Tibial nerve (tissue), 4 donors: Measurements from ENCODE around the gene PNPLA3. TPM values are rescaled to one million over a fixed set of nuclear protein-coding genes. Genes with fewer than 3 reads are reported as not detected.

Source experiments
- DNase-seq, 2 donors: peaks; one replicate each; pipeline ENCODE4 v3.0.0-alpha.2; 2019; ENCODE audit warnings: low spot score in 2 of 2
- H3K27ac ChIP-seq, 4 donors: fragments of 200-600 bp; sonication (generic) in 3 of 4; one replicate each; pipeline ENCODE4 v1.5.1; 2017 to 2019; ENCODE audit warnings: mild to moderate bottlenecking in 1 of 4
- H3K27me3 ChIP-seq, 2 donors: fragments of 200-600 bp; sonication (generic) in 1 of 2; one replicate each; pipeline versions ENCODE4 v1.5.1 to v1.6.0; 2017 to 2019
- H3K36me3 ChIP-seq, 3 donors: fragments of 200-600 bp; sonication (generic); one replicate each; pipeline ENCODE4 v1.5.1; 2018 to 2019
- H3K4me1 ChIP-seq, 4 donors: fragments of 200-600 bp; sonication (generic) in 3 of 4; one replicate each; pipeline ENCODE4 v1.5.1; 2017 to 2019
- H3K4me3 ChIP-seq, 4 donors: fragments of 200-600 bp; sonication (generic) in 3 of 4; one replicate each; pipeline ENCODE4 v1.5.1; 2017 to 2019; ENCODE audit warnings: mild to moderate bottlenecking in 1 of 4, moderate library complexity in 1 of 4
- H3K9me3 ChIP-seq, 4 donors: fragments of 200-600 bp; sonication (generic) in 3 of 4; one replicate each; pipeline ENCODE4 v1.5.1; 2017 to 2019
- EP300 ChIP-seq, 2 donors: sonication (generic); formaldehyde crosslinking; IDR thresholded peaks; one replicate each; pipeline ENCODE4 v1.6.1; 2017; ENCODE audit warnings: antibody characterized with exemption in 2 of 2, mild to moderate bottlenecking in 1 of 2
- POLR2A ChIP-seq, 2 donors: fragments of 450-650 bp; IDR thresholded peaks; one replicate each; pipeline ENCODE4 v1.6.1; 2017; ENCODE audit warnings: antibody characterized with exemption in 2 of 2, mild to moderate bottlenecking in 2 of 2, moderate library complexity in 2 of 2
- WGBS, 2 donors: methylation state at CpG; one replicate each; pipeline ENCODE4 v1.1.5; 2018; 5-methylcytosine and 5-hydroxymethylcytosine counted together
- total RNA-seq, 4 donors: library from RNA; depleted of rRNA; stranded (reverse); fragments of >200 nt; gene quantifications; one replicate each; pipeline ENCODE4 v1.1.0, GENCODE V29; 2016
- TF ChIP-seq, protein P1 (sequence below), 5 experiments: fragments of 200-600 bp in 3 of 5; fragments of 450-650 bp in 2 of 5; sonication (generic) in 3 of 5; IDR thresholded peaks; one replicate each; pipeline ENCODE4 v1.5.1; 2016 to 2019; ENCODE audit warnings: antibody characterized with exemption in 5 of 5, mild to moderate bottlenecking in 3 of 5, moderate library complexity in 2 of 5

The PNPLA3 gene
- total RNA-seq, 4 donors from 2014 or later = 0.44 to 9.3 (median 1.1) TPM

- WGBS, 2 donors = 86 to 91% methylated on average over 8 of the region's 8 CpGs
- H3K36me3 ChIP-seq = peaks cover 3 to 99% (median 45%) of the 10 kb centered on the region in 3 donors
- no peak for DNase-seq
These were observed 46.6 kb downstream of the PNPLA3 start for GRCh38 chr22:43969989-43970755.

DNA sequence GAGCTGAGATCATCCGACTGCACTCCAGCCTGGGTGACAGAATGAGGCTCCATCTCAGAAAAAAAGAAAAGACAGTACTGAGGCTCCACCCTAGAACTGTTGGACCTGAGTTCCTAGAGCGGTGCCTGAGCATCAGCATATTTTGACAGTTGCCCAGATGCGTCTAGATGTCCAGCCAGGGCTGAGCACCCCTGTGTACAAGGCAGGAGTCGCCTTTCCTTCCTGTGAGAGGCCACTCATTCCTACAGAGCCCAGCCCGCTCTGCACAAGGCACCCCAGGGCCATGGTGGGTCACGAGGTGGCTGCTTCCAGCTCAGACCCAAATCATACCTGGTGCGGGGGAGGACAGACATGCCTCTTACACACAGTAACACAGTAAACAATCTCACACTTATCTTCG is 47.5 kb downstream of the PNPLA3 start:
- no peaks in the 10 kb centered on the region for H3K4me1 ChIP-seq
- H3K36me3 ChIP-seq = peaks cover 3 to 99% (median 50%) of the 10 kb centered on the region in 3 donors
- no peak for DNase-seq
- no peak for TF ChIP-seq POLR2A (IDR thresholded peaks at IDR 0.05)
- TF ChIP-seq EP300 (IDR thresholded peaks at IDR 0.05) = no peak
- TF ChIP-seq, protein P1, sequence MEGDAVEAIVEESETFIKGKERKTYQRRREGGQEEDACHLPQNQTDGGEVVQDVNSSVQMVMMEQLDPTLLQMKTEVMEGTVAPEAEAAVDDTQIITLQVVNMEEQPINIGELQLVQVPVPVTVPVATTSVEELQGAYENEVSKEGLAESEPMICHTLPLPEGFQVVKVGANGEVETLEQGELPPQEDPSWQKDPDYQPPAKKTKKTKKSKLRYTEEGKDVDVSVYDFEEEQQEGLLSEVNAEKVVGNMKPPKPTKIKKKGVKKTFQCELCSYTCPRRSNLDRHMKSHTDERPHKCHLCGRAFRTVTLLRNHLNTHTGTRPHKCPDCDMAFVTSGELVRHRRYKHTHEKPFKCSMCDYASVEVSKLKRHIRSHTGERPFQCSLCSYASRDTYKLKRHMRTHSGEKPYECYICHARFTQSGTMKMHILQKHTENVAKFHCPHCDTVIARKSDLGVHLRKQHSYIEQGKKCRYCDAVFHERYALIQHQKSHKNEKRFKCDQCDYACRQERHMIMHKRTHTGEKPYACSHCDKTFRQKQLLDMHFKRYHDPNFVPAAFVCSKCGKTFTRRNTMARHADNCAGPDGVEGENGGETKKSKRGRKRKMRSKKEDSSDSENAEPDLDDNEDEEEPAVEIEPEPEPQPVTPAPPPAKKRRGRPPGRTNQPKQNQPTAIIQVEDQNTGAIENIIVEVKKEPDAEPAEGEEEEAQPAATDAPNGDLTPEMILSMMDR (IDR thresholded peaks at IDR 0.05) = no peak
- H3K27me3 ChIP-seq = no peaks in the 10 kb centered on the region
- no peaks in the 10 kb centered on the region for H3K9me3 ChIP-seq
- no peak overlapping the region for H3K4me3 ChIP-seq
- 85 to 91% methylated on average over 8 of the region's 8 CpGs for WGBS, 2 donors
- H3K27ac ChIP-seq = no peak overlapping the region

More at GRCh38 chr22:43969989-43970755, 46.6 kb downstream of the PNPLA3 start:
- Histone ChIP-seq H3K4me3 (no peak overlapping the region), H3K27ac (no peak overlapping the region), H3K9me3 (no peaks in the 10 kb centered on the region), H3K27me3 (no peaks in the 10 kb centered on the region), H3K4me1 (no peaks in the 10 kb centered on the region)
- TF ChIP-seq POLR2A (IDR thresholded peaks at IDR 0.05) (no peak), EP300 (IDR thresholded peaks at IDR 0.05) (no peak)
- TF ChIP-seq, protein P1 (IDR thresholded peaks at IDR 0.05) = no peak

GRCh38 chr22:43972931-43973462 is 49.4 kb downstream of the PNPLA3 start:
- WGBS, 2 donors = 92 to 93% methylated on average over 9 to 10 of the region's 10 CpGs

GRCh38 chr22:43974028-43974545 is 50.5 kb downstream of the PNPLA3 start:
- Histone ChIP-seq H3K4me3 (no peak overlapping the region), H3K9me3 (no peaks in the 10 kb centered on the region), H3K4me1 (no peaks in the 10 kb centered on the region), H3K27me3 (no peaks in the 10 kb centered on the region), H3K27ac (no peak overlapping the region), H3K36me3 (peaks cover 3 to 99% (median 43%) of the 10 kb centered on the region in 3 donors)
- no peak for DNase-seq
- 93 to 95% methylated on average over 18 to 19 of the region's 19 CpGs for WGBS, 2 donors
- TF ChIP-seq, protein P1 (IDR thresholded peaks at IDR 0.05) = no peak
- TF ChIP-seq POLR2A (IDR thresholded peaks at IDR 0.05) (no peak), EP300 (IDR thresholded peaks at IDR 0.05) (no peak)

More at GRCh38 chr22:43972931-43973462, 49.4 kb downstream of the PNPLA3 start:
- Histone ChIP-seq H3K27me3 (no peaks in the 10 kb centered on the region), H3K4me3 (no peak overlapping the region), H3K27ac (no peak overlapping the region), H3K9me3 (no peaks in the 10 kb centered on the region), H3K4me1 (no peaks in the 10 kb centered on the region), H3K36me3 (peaks cover 3 to 100% (median 45%) of the 10 kb centered on the region in 3 donors)
- TF ChIP-seq POLR2A (IDR thresholded peaks at IDR 0.05) = no peak
- TF ChIP-seq, protein P1 (IDR thresholded peaks at IDR 0.05) = no peak
- TF ChIP-seq EP300 (IDR thresholded peaks at IDR 0.05) = no peak
- DNase-seq = no peak

DNA sequence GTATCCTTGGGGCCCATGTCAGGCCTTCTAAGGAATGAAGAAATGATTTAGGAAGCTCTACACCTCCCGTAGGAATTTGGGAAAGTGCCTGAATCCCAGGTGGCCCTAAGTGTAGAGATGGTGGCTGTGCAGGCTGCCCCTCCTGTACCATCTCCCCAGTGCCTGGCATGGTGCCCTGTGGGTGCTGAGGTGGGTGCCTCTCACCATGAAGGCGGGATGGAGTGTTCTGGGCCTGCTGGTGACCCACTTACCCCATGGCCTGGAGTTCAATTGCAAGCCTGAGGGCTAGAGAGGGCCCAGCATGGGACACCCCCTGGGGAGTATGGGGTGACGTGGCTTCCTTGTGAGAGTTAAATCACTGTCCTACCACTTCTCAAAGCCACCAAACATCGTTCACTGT is 51.4 kb downstream of the PNPLA3 start:
- Histone ChIP-seq H3K9me3 (no peaks in the 10 kb centered on the region), H3K4me3 (no peak overlapping the region), H3K36me3 (peaks cover 3 to 99% (median 41%) of the 10 kb centered on the region in 3 donors), H3K27me3 (no peaks in the 10 kb centered on the region), H3K4me1 (no peaks in the 10 kb centered on the region), H3K27ac (no peak overlapping the region)
- WGBS, 2 donors = 76 to 83% methylated on average over 3 to 4 of the region's 4 CpGs
- TF ChIP-seq POLR2A (IDR thresholded peaks at IDR 0.05) (no peak), EP300 (IDR thresholded peaks at IDR 0.05) (no peak)
- TF ChIP-seq, protein P1 (IDR thresholded peaks at IDR 0.05) = no peak
- DNase-seq = no peak
